K562 (cell line): ENCODE data around the gene DYNC2I2. TPM values are rescaled to one million over a fixed set of nuclear protein-coding genes. Genes with fewer than 3 reads are reported as not detected.

ENCODE experiments used
- ARNT ChIP-seq, 2 experiments: fragments of 450-650 bp; IDR thresholded peaks; 2 replicates each; pipeline ENCODE4 v1.6.1; 2016; ENCODE audit warnings: mild to moderate bottlenecking in 1 of 2
- CTBP1 ChIP-seq: fragments of 450-650 bp; IDR thresholded peaks from 2 replicates; pipeline ENCODE4 v1.6.1; 2016; ENCODE audit warnings: borderline replicate concordance
- ELF4 ChIP-seq: fragments of 450-650 bp; formaldehyde crosslinking; IDR thresholded peaks from 2 replicates; pipeline ENCODE4 v1.4.0; 2022; ENCODE audit warnings: missing genetic modification characterization
- FOXA1 ChIP-seq: fragments of 450-650 bp; IDR thresholded peaks from 2 replicates; pipeline ENCODE4 v1.6.1; 2016; ENCODE audit warnings: mild to moderate bottlenecking, borderline replicate concordance
- FOXJ2 ChIP-seq: fragments of 200-800 bp; sonication (Bioruptor generic); IDR thresholded peaks from 2 replicates; pipeline ENCODE4 v1.6.1; 2016; ENCODE audit warnings: missing genetic modification characterization, missing compliant biosample characterization
- HMG20A ChIP-seq: fragments of 450-650 bp; formaldehyde crosslinking; conservative IDR thresholded peaks from 2 replicates; pipeline ENCODE4 v1.4.0; 2020; ENCODE audit warnings: mild to moderate bottlenecking, mixed read lengths
- KAT7 ChIP-seq: sonication (generic); formaldehyde crosslinking; IDR thresholded peaks from 2 replicates; pipeline ENCODE4 v1.8.0; 2022; ENCODE audit warnings: missing genetic modification reagents, mild to moderate bottlenecking, borderline replicate concordance
- L3MBTL2 ChIP-seq: fragments of 450-650 bp; IDR thresholded peaks from 2 replicates; pipeline ENCODE4 v1.6.1; 2016; ENCODE audit warnings: mild to moderate bottlenecking, moderate library complexity
- MCM2 ChIP-seq: fragments of 450-650 bp; IDR thresholded peaks from 2 replicates; pipeline ENCODE4 v1.6.1; 2017; ENCODE audit warnings: low read depth, mild to moderate bottlenecking
- NCOA1 ChIP-seq: fragments of 450-650 bp; IDR thresholded peaks from 2 replicates; pipeline ENCODE4 v1.6.1; 2016; ENCODE audit warnings: low read depth
- NELFE ChIP-seq: IDR thresholded peaks from 2 replicates; pipeline ENCODE4 v1.6.1; 2011; ENCODE audit warnings: mild to moderate bottlenecking; ENCODE audit not compliant: insufficient read depth, insufficient read length
- PHB2 ChIP-seq: fragments of 450-650 bp; IDR thresholded peaks from 2 replicates; pipeline ENCODE4 v1.6.1; 2017; ENCODE audit warnings: low read depth
- POLR2AphosphoS2 ChIP-seq: IDR thresholded peaks from 2 replicates; pipeline ENCODE4 v1.6.1; 2012; ENCODE audit warnings: low read length, improper control_type of control experiment
- RBBP5 ChIP-seq: fragments of 200-600 bp; sonication (generic); IDR thresholded peaks from 2 replicates; pipeline ENCODE4 v1.6.1; 2012; ENCODE audit warnings: borderline replicate concordance, mild to moderate bottlenecking, low read length, control low read depth, inconsistent platforms; ENCODE audit not compliant: insufficient read depth, poor library complexity, severe bottlenecking
- RBM15 ChIP-seq: fragments of 200-400 bp; formaldehyde crosslinking; IDR thresholded peaks from 2 replicates; pipeline ENCODE4 v1.6.1; 2018; ENCODE audit warnings: mild to moderate bottlenecking, low read length, moderate library complexity; ENCODE audit not compliant: insufficient read depth
- SPI1 ChIP-seq: IDR thresholded peaks from 2 replicates; pipeline ENCODE4 v1.6.1; 2011; ENCODE audit warnings: low read depth, low read length, control low read depth, borderline replicate concordance
- U2AF2 ChIP-seq: fragments of 200-400 bp; formaldehyde crosslinking; optimal IDR thresholded peaks from 2 replicates; pipeline ENCODE3; 2017; ENCODE audit warnings: low read depth, mild to moderate bottlenecking, low read length
- VEZF1 ChIP-seq: fragments of 200-800 bp; sonication (Bioruptor generic); IDR thresholded peaks from 2 replicates; pipeline ENCODE4 v1.6.1; 2017; ENCODE audit warnings: missing genetic modification characterization, missing compliant biosample characterization
- ZNF175 ChIP-seq: fragments of 200-800 bp; sonication (Bioruptor generic); IDR thresholded peaks from 2 replicates; pipeline ENCODE4 v1.6.1; 2016; ENCODE audit warnings: low read depth, mild to moderate bottlenecking, missing genetic modification characterization, missing compliant biosample characterization
- ZNF3 ChIP-seq: fragments of 250-450 bp; sonication (Bioruptor Pico); IDR thresholded peaks from 2 replicates; pipeline ENCODE4 v1.5.0; 2021; ENCODE audit warnings: mild to moderate bottlenecking, moderate library complexity
- polyA plus RNA-seq, 8 experiments: library from polyadenylated mRNA; depleted of rRNA in 4 of 8; stranded (reverse) in 5 of 8; unstranded in 3 of 8; fragments of >200 nt; fragmentation: Nextera tagmentation in 2 of 8; fragmentation: Illumina TruSeq in 1 of 8; extraction: Ambion mirVana in 2 of 8; extraction: Trizol in 1 of 8; gene quantifications; 2 replicates each; pipeline versions ENCODE4 v1.2.1 to v1.2.3, GENCODE V29; 2011 to 2014; ENCODE audit warnings: inconsistent platforms in 1 of 8, missing spikeins in 1 of 8
- total RNA-seq, 7 experiments: library from RNA; depleted of rRNA in 6 of 7; stranded (reverse); fragments of >200 nt in 6 of 7; fragmentation: Illumina TruSeq in 2 of 7; extraction: Trizol in 2 of 7; gene quantifications; 2 replicates each; pipeline versions ENCODE4 v1.2.1 to v1.2.3, GENCODE V29; 2011 to 2021; ENCODE audit warnings: low replicate concordance in 1 of 7
- TF ChIP-seq, protein P1 (sequence below): sonication (generic); formaldehyde crosslinking; IDR thresholded peaks from 2 replicates; pipeline ENCODE4 v1.8.1; 2022; ENCODE audit warnings: missing genetic modification reagents

DYNC2I2 gene
- total and polyA plus RNA-seq, 9 of the 15 experiments (the other 6 are each of a cell fraction or from before 2014, with no cell fraction given), result 1.5 to 249 (median 70.0) TPM

DNA sequence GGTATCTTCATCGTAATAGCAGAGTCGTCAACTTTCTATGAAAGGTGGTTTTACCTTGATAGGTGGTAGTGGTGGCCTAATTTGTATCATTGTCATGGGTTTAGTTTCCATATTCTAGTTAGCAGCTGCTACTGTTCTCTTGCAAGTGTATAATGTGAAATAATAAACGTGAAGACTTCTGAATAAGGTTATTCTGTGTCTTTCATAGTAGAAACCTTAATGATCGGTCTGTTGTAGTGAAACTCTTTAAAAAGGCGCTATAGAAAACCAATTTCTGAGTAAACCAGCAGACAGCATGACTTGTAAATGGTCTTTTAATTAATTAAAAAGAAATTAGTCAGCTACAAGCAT, 34.0 kb upstream of the DYNC2I2 start (continued):
- TF ChIP-seq HMG20A (CRISPR knock-in tag) (no peak), FOXA1 (no peak), RBM15 (no peak), POLR2AphosphoS2 (0 out of 2 replicates have a peak, but pooled peaks have one; percentile 19), MCM2 (no peak), NCOA1 (0 out of 2 replicates have a peak, but pooled peaks have one; percentile 12), ELF4 (CRISPR knock-in tag) (no peak), ZNF3 (CRISPR knock-in tag) (no peak), CTBP1 (no peak), KAT7 (CRISPR knock-in tag) (0 out of 2 replicates have a peak, but pooled peaks have one; percentile 53), ZNF175 (no peak), U2AF2 (no peak), FOXJ2 (tag) (no peak), L3MBTL2 (no peak), RBBP5 (no peak), SPI1 (no peak), VEZF1 (CRISPR knock-in tag) (no peak), PHB2 (no peak), ARNT (IDR thresholded peaks at IDR 0.05) (0 out of 4 replicates have a peak, but pooled peaks of 1 of the 2 experiments have one; percentile 7), NELFE (no peak)
- TF ChIP-seq, protein P1, sequence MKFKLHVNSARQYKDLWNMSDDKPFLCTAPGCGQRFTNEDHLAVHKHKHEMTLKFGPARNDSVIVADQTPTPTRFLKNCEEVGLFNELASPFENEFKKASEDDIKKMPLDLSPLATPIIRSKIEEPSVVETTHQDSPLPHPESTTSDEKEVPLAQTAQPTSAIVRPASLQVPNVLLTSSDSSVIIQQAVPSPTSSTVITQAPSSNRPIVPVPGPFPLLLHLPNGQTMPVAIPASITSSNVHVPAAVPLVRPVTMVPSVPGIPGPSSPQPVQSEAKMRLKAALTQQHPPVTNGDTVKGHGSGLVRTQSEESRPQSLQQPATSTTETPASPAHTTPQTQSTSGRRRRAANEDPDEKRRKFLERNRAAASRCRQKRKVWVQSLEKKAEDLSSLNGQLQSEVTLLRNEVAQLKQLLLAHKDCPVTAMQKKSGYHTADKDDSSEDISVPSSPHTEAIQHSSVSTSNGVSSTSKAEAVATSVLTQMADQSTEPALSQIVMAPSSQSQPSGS, result no peak
